GM23248 (cell line): Measurements from ENCODE around the gene CHMP4A. TPM values are rescaled to one million over a fixed set of nuclear protein-coding genes. Genes with fewer than 3 reads are reported as not detected.
"Not testable (repeated sequence)": the region's sequence is repeated elsewhere in the genome, so short reads cannot be mapped to it uniquely, and the experiment has no call there.

Experiments
- DNase-seq: peaks from one replicate; pipeline ENCODE4 v3.0.0-alpha.2; 2015
- H2AFZ ChIP-seq: fragments of 200-600 bp; sonication (generic); 2 replicates; pipeline ENCODE4 v1.6.1; 2016; ENCODE audit warnings: antibody characterized with exemption
- H3F3A ChIP-seq: fragments of 200-600 bp; sonication (generic); 2 replicates; pipeline ENCODE4 v1.6.1; 2016; ENCODE audit warnings: mild to moderate bottlenecking, antibody characterized with exemption, mixed run types; ENCODE audit not compliant: insufficient read depth
- H3K27ac ChIP-seq: fragments of 200-600 bp; sonication (generic); 2 replicates; pipeline ENCODE4 v1.5.1; 2016; ENCODE audit warnings: mild to moderate bottlenecking
- H3K27me3 ChIP-seq: fragments of 200-600 bp; sonication (generic); replicated peaks from 2 replicates; pipeline ENCODE4 v1.6.1; 2016; ENCODE audit warnings: mild to moderate bottlenecking; ENCODE audit not compliant: insufficient read depth
- H3K36me3 ChIP-seq: fragments of 200-600 bp; sonication (generic); 2 replicates; pipeline ENCODE4 v1.6.1; 2016; ENCODE audit warnings: low read depth, mild to moderate bottlenecking
- H3K4me1 ChIP-seq: fragments of 200-600 bp; sonication (generic); 2 replicates; pipeline ENCODE4 v1.6.1; 2016; ENCODE audit warnings: mild to moderate bottlenecking; ENCODE audit not compliant: insufficient read depth
- H3K4me2 ChIP-seq: fragments of 200-600 bp; sonication (generic); one replicate; pipeline ENCODE4 v1.6.1; 2016; ENCODE audit warnings: mild to moderate bottlenecking; ENCODE audit not compliant: unreplicated experiment
- H3K4me3 ChIP-seq: fragments of 200-600 bp; sonication (generic); 2 replicates; pipeline ENCODE4 v1.5.1; 2016; ENCODE audit warnings: mild to moderate bottlenecking
- H3K79me2 ChIP-seq: fragments of 200-600 bp; sonication (generic); 2 replicates; pipeline ENCODE4 v1.6.1; 2016; ENCODE audit warnings: mild to moderate bottlenecking; ENCODE audit not compliant: insufficient read depth
- H3K9ac ChIP-seq: fragments of 200-600 bp; sonication (generic); 2 replicates; pipeline ENCODE4 v1.6.1; 2016; ENCODE audit warnings: mild to moderate bottlenecking
- H3K9me2 ChIP-seq: fragments of 200-600 bp; sonication (generic); 2 replicates; pipeline ENCODE4 v1.6.1; 2016; ENCODE audit warnings: mixed run types, mild to moderate bottlenecking, moderate library complexity; ENCODE audit not compliant: insufficient read depth
- H3K9me3 ChIP-seq: fragments of 200-600 bp; sonication (generic); one replicate; pipeline ENCODE4 v1.6.1; 2017; ENCODE audit warnings: low read depth
- H4K20me1 ChIP-seq: fragments of 200-600 bp; sonication (generic); 2 replicates; pipeline ENCODE4 v1.6.0; 2016; ENCODE audit not compliant: insufficient read depth
- EZH2 ChIP-seq: fragments of 200-600 bp; sonication (generic); IDR thresholded peaks from 2 replicates; pipeline ENCODE4 v1.6.1; 2018; ENCODE audit warnings: antibody characterized with exemption, mild to moderate bottlenecking; ENCODE audit not compliant: insufficient read depth, poor library complexity, severe bottlenecking
- EZH2phosphoT487 ChIP-seq: fragments of 200-600 bp; sonication (generic); IDR thresholded peaks from 2 replicates; pipeline ENCODE4 v1.6.1; 2018; ENCODE audit warnings: antibody characterized with exemption, moderate library complexity, mild to moderate bottlenecking, low read depth; ENCODE audit not compliant: insufficient read depth
- WGBS, 2 experiments: methylation state at CpG; one replicate each; pipeline ENCODE4 v1.1.6; 2015 to 2017; ENCODE audit warnings: low lambda C conversion rate in 2 of 2, low coverage in 1 of 2; ENCODE audit errors: missing lambda C conversion rate in 2 of 2; 5-methylcytosine and 5-hydroxymethylcytosine counted together
- in situ Hi-C: fragments of 300-500 bp; cut with MboI; formaldehyde crosslinking; loops from 2 replicates; pipeline ENCODE4 v1.15.0; 2020
- polyA plus RNA-seq: library from polyadenylated mRNA; unstranded; fragments of >200 nt; fragmentation: Nextera tagmentation; extraction: Ambion mirVana; gene quantifications from 2 replicates; pipeline ENCODE4 v1.2.1, GENCODE V29; 2016
- total RNA-seq: library from RNA; depleted of rRNA; stranded (reverse); fragments of >200 nt; shearing (Covaris generic); gene quantifications from 2 replicates; pipeline ENCODE4 v1.2.3, GENCODE V29; 2014

The CHMP4A gene
- total and polyA plus RNA-seq, 2 experiments from 2014 or later, result 32.1 to 81.6 TPM

GRCh38 chr14:24231263-24232120 lies 18.2 kb upstream of the CHMP4A start:
- peak overlapping the region; percentile 94 for H3K4me2 ChIP-seq
- peak overlapping the region; percentile 80 for H2AFZ ChIP-seq
- H3K79me2 ChIP-seq, result peaks cover 91% of the 10 kb centered on the region
- in situ Hi-C loops, result no loop called here
- no peaks in the 10 kb centered on the region for H4K20me1 ChIP-seq
- no peaks in the 10 kb centered on the region for H3K9me2 ChIP-seq
- peak overlapping the region; percentile 91 for H3K9ac ChIP-seq
- peak overlapping the region; percentile 77 for H3K4me3 ChIP-seq
- WGBS, 2 experiments, result 5 to 8% methylated on average over 22 to 23 of the region's 23 CpGs
- TF ChIP-seq EZH2 (no peak), EZH2phosphoT487 (no peak)
- H3K27ac ChIP-seq, result peak overlapping the region; percentile 56
- H3F3A ChIP-seq, result peaks cover 11% of the 10 kb centered on the region
- H3K9me3 ChIP-seq, result no peaks in the 10 kb centered on the region
- peaks cover 12% of the 10 kb centered on the region for H3K36me3 ChIP-seq
- peaks cover 21% of the 10 kb centered on the region for H3K4me1 ChIP-seq
- no peaks in the 10 kb centered on the region for H3K27me3 ChIP-seq
- peak; percentile 31 for DNase-seq

GRCh38 chr14:24228902-24229301 lies 15.6 kb upstream of the CHMP4A start:
- no peak for DNase-seq
- Histone ChIP-seq H3K36me3 (peaks cover 5% of the 10 kb centered on the region; the same call in 1 of the 2 replicates), H3K4me3 (no peak overlapping the region), H3K4me1 (peaks cover 34% of the 10 kb centered on the region), H3K9ac (no peak overlapping the region), H3K9me3 (no peaks in the 10 kb centered on the region), H3F3A (peaks cover 26% of the 10 kb centered on the region), H3K27me3 (no peaks in the 10 kb centered on the region), H2AFZ (no peak overlapping the region), H3K79me2 (peaks cover 87% of the 10 kb centered on the region), H3K27ac (no peak overlapping the region), H3K9me2 (no peaks in the 10 kb centered on the region), H3K4me2 (no peak overlapping the region), H4K20me1 (no peaks in the 10 kb centered on the region)
- TF ChIP-seq EZH2, result no peak
- 37 to 41% methylated on average over 1 of the region's 1 CpG for WGBS, 2 experiments
- in situ Hi-C loops, result no loop called here

GRCh38 chr14:24226473-24226872 lies 13.2 kb upstream of the CHMP4A start:
- in situ Hi-C loops, result no loop called here
- TF ChIP-seq EZH2, result no peak
- TF ChIP-seq EZH2phosphoT487, result no peak
- H3K4me1 ChIP-seq, result peaks cover 26% of the 10 kb centered on the region
- H4K20me1 ChIP-seq, result no peaks in the 10 kb centered on the region
- no peak overlapping the region for H2AFZ ChIP-seq
- H3K9me2 ChIP-seq, result no peaks in the 10 kb centered on the region
- no peak overlapping the region for H3K9ac ChIP-seq
- H3K4me3 ChIP-seq, result no peak overlapping the region
- WGBS, 2 experiments, result 61 to 66% methylated on average over 1 of the region's 1 CpG
- H3K27me3 ChIP-seq, result no peaks in the 10 kb centered on the region
- H3F3A ChIP-seq, result peaks cover 26% of the 10 kb centered on the region
- no peak for DNase-seq
- no peak overlapping the region for H3K4me2 ChIP-seq
- peaks cover 96% of the 10 kb centered on the region for H3K79me2 ChIP-seq
- H3K9me3 ChIP-seq, result no peaks in the 10 kb centered on the region
- no peak overlapping the region for H3K27ac ChIP-seq
- peaks cover 5% of the 10 kb centered on the region; the same call in 1 of the 2 replicates for H3K36me3 ChIP-seq

- 15 to 16% methylated on average over 7 of the region's 7 CpGs for WGBS, 2 experiments
- peak; percentile 83 for DNase-seq
- H3K4me2 ChIP-seq, result peak overlapping the region; percentile 46
- peak overlapping the region; percentile 32 for H3K4me3 ChIP-seq
- in situ Hi-C loops, result no loop called here
- H3K36me3 ChIP-seq, result peaks cover 5% of the 10 kb centered on the region; the same call in 1 of the 2 replicates
- TF ChIP-seq EZH2, result no peak
- 0 out of 2 replicates have a peak, but pooled peaks have one; percentile 75 for TF ChIP-seq EZH2phosphoT487
- no peaks in the 10 kb centered on the region for H3K9me3 ChIP-seq
- H3F3A ChIP-seq, result peaks cover 26% of the 10 kb centered on the region
- H3K27ac ChIP-seq, result peak overlapping the region; percentile 78
- H3K4me1 ChIP-seq, result peaks cover 26% of the 10 kb centered on the region
- H3K27me3 ChIP-seq, result no peaks in the 10 kb centered on the region
- no peak overlapping the region for H2AFZ ChIP-seq
- peaks cover 96% of the 10 kb centered on the region for H3K79me2 ChIP-seq
- no peaks in the 10 kb centered on the region for H3K9me2 ChIP-seq
- peak overlapping the region; percentile 26 for H3K9ac ChIP-seq
- no peaks in the 10 kb centered on the region for H4K20me1 ChIP-seq
These were observed 11.4 kb upstream of the CHMP4A start for GRCh38 chr14:24224618-24225071.

- H3K9me2 ChIP-seq, H4K20me1 ChIP-seq, H3K27me3 ChIP-seq, H3K27ac ChIP-seq, H3K36me3 ChIP-seq, H3K9me3 ChIP-seq, in situ Hi-C loops, H3K4me3 ChIP-seq, H3K9ac ChIP-seq, H2AFZ ChIP-seq, H3K4me2 ChIP-seq, DNase-seq: not testable (repeated sequence)
- Histone ChIP-seq H3K79me2 (peaks cover 90% of the 10 kb centered on the region), H3F3A (peaks cover 34% of the 10 kb centered on the region), H3K4me1 (peaks cover 26% of the 10 kb centered on the region)
- WGBS, 2 experiments, result 93 to 100% methylated on average over 2 to 4 of the region's 4 CpGs
These were observed 9.7 kb upstream of the CHMP4A start for GRCh38 chr14:24222987-24223386.
